Coronary artery (tissue), 2 donors: ENCODE measurements around the gene DQX1.
"Not testable (repeated sequence)": the region's sequence is repeated elsewhere in the genome, so short reads cannot be mapped to it uniquely, and the experiment has no call there.

Experiments
- DNase-seq: peaks from one replicate; pipeline ENCODE4 v3.0.0-alpha.2; 2017; ENCODE audit warnings: low spot score
- H3K27ac ChIP-seq, 2 donors: fragments of 200-600 bp; sonication (generic); one replicate each; pipeline ENCODE4 v1.5.1; 2016 to 2019
- H3K4me3 ChIP-seq: fragments of 200-600 bp; sonication (generic); 2 replicates; pipeline ENCODE4 v1.5.1; 2016; ENCODE audit warnings: mild to moderate bottlenecking, moderate library complexity
- CTCF ChIP-seq: fragments of 200-600 bp; sonication (generic); IDR thresholded peaks from one replicate; pipeline ENCODE4 v1.5.1; 2019; ENCODE audit warnings: antibody characterized with exemption

The DQX1 gene

GRCh38 chr2:74481431-74481830 is 44.6 kb downstream of the DQX1 start:
- TF ChIP-seq CTCF, result no peak
- Histone ChIP-seq H3K4me3 (peak overlapping the region; percentile 80), H3K27ac (no peak overlapping the region)
- no peak for DNase-seq

- DNase-seq, result no peak
- H3K4me3 ChIP-seq, result no peak overlapping the region
Observed at GRCh38 chr2:74474899-74475298, 51.1 kb downstream of the DQX1 start.

DNA sequence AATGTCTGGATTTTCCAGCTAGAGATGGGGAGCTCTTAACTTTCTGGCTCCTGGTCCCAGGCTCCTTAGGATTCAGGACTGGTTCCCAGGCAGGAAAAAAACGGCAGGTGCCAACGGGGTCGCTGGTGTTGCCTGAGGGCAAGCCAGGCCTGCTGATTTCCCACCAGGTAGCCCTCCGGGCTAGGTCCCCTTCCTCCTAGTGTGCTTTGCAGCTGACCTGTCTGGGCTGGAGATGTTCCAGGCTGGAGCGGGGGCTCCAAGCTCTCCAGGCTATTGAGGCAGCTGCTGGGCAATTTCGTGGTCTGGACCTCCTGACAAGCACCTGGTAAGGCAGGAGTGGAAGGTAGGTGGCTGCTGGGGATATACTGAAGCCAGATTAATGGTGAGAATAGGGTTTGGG is 51.5 kb downstream of the DQX1 start:
- TF ChIP-seq CTCF, result no peak
- no peak overlapping the region for H3K4me3 ChIP-seq
- no peak for DNase-seq
- no peak overlapping the region for H3K27ac ChIP-seq

More at GRCh38 chr2:74474899-74475298, 51.1 kb downstream of the DQX1 start:
- H3K27ac ChIP-seq, result no peak overlapping the region
- TF ChIP-seq CTCF, result no peak

DNA sequence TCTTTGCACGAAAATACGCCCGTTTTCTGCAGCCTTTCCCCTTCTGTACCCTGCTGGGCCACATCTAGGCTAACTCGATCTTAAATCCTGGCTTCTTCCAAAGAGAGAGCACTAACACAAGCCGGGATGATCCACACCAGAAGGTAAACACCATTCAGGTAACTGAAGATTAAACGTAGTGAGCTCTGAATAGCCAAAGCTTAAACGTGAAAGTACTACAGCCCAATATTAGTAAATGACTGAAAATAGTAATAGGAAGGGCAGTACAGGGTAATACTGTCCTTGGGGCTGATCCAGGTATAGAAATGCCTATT is 53.1 kb downstream of the DQX1 start:
- peak overlapping the region; percentile 78 to 92 for H3K27ac ChIP-seq
- no peak for TF ChIP-seq CTCF
- no peak for DNase-seq
- peak overlapping the region; percentile 81 for H3K4me3 ChIP-seq

- H3K4me3 ChIP-seq, result peak within 1 kb of the TSS; percentile 81
- TF ChIP-seq CTCF, result no peak
- peak within 1 kb of the TSS; percentile 78 to 92 for H3K27ac ChIP-seq
- DNase-seq, result peak; percentile 95
Observed at GRCh38 chr2:74472086-74472944, 53.7 kb downstream of the DQX1 start, which contains the start of gene MRPL53. Gene MRPL53 (minus strand): TSS chr2:74472680. CDS start chr2:74472660, 20 bp downstream.

DNA sequence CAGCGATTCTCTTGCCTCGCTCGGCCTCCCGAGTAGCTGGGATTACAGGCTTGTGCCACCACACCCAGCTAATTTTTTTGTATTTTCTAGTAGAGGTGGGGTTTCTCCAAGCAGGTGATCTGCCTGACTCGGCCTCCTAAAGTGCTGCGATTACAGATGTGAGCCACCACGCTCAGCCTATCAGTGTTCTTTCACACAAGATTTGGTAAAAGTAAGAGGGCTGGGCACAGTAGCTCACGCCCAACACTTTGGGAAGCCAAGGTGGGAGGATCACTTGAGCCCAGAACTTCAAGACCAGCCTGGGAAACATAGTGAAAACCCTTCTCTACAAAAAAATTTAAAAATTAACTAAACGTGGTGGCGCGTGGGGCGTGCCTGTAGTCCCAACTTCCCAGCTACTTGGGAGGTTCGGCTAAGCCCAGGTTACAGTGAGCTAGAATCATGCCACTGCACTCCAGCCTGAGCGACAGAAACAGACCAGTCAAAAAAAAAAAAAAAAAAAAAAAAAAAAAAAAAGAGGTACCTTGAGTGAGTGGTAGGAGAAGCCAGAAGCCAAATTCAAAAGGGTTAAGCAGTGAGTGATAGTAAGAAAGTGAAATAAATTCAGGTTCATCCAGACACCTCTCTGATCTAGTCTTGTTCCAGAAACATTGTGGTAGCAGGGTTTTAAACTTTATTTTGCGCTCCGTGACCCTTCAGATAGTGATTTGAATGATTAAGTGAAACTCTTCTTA is 54.5 kb downstream of the DQX1 start:
- Histone ChIP-seq H3K27ac (peak overlapping the region; percentile 78 to 92), H3K4me3 (peak overlapping the region; percentile 81)
- TF ChIP-seq CTCF, result no peak
- DNase-seq, result no peak

DNA sequence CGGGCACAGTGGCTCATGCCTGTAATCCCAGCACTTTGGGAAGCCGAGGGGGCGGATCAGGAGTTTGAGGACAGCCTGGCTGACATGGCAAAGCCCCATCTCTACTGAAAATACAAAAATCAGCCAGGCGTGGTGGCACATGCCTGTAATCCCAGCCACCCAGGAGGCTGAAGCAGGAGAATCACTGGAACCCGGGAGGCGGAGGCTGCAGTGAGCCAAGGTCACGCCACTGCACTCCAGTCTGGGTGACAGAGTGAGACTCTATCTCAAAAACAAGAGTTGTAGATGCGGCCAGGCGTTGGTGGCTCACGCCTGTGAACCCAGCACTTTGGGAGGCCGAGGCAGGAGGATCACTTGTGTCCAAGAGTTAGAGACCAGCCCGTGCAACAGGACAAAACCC is 55.3 kb downstream of the DQX1 start:
- not testable (repeated sequence) for H3K27ac ChIP-seq, DNase-seq, H3K4me3 ChIP-seq
